H9 (cell line): ENCODE results near the gene HPS3. TPM values are rescaled to one million over a fixed set of nuclear protein-coding genes. Genes with fewer than 3 reads are reported as not detected.

Source experiments
- DNase-seq: peaks from one replicate; pipeline ENCODE4 v3.0.0-alpha.2; 2017
- H2AFZ ChIP-seq: one replicate; pipeline ENCODE4 v1.6.1; 2013; ENCODE audit warnings: mild to moderate bottlenecking, low read length, control low read depth, moderate library complexity
- H2AK5ac ChIP-seq: 2 replicates; pipeline ENCODE4 v1.6.1; 2013; ENCODE audit warnings: low read length, control low read depth, mixed read lengths; ENCODE audit not compliant: insufficient read length
- H2BK120ac ChIP-seq: one replicate; pipeline ENCODE4 v1.6.1; 2013; ENCODE audit warnings: low read depth, mild to moderate bottlenecking, low read length, control low read depth, inconsistent platforms; ENCODE audit not compliant: poor library complexity, severe bottlenecking
- H2BK12ac ChIP-seq: 2 replicates; pipeline ENCODE4 v1.6.1; 2013; ENCODE audit warnings: low read length, control low read depth, mixed read lengths, low read depth; ENCODE audit not compliant: insufficient read length
- H2BK15ac ChIP-seq: 2 replicates; pipeline ENCODE4 v1.6.1; 2013; ENCODE audit warnings: low read depth, low read length, control low read depth
- H2BK20ac ChIP-seq: one replicate; pipeline ENCODE4 v1.6.1; 2013; ENCODE audit warnings: low read depth, mild to moderate bottlenecking, low read length, control low read depth, inconsistent platforms; ENCODE audit not compliant: poor library complexity, severe bottlenecking
- H2BK5ac ChIP-seq: 2 replicates; pipeline ENCODE4 v1.6.1; 2013; ENCODE audit warnings: low read length, control low read depth, mixed read lengths; ENCODE audit not compliant: insufficient read length
- H3K14ac ChIP-seq: 2 replicates; pipeline ENCODE4 v1.6.1; 2013; ENCODE audit warnings: low read length, control low read depth; ENCODE audit not compliant: insufficient read depth
- H3K18ac ChIP-seq: 2 replicates; pipeline ENCODE4 v1.6.1; 2013; ENCODE audit warnings: low read depth, mild to moderate bottlenecking, mixed read lengths, low read length, control low read depth; ENCODE audit not compliant: insufficient read length
- H3K23ac ChIP-seq: 2 replicates; pipeline ENCODE4 v1.6.1; 2013; ENCODE audit warnings: low read length, control low read depth, mixed read lengths, low read depth; ENCODE audit not compliant: insufficient read length
- H3K23me2 ChIP-seq: 2 replicates; pipeline ENCODE4 v1.6.1; 2013; ENCODE audit warnings: low read depth, mild to moderate bottlenecking, mixed read lengths, low read length, control low read depth; ENCODE audit not compliant: insufficient read length, poor library complexity, severe bottlenecking
- H3K27ac ChIP-seq: 2 replicates; pipeline ENCODE4 v1.5.1; 2013; ENCODE audit warnings: low read length, control low read depth, mixed read lengths, low read depth; ENCODE audit not compliant: insufficient read length
- H3K27me3 ChIP-seq: 2 replicates; pipeline ENCODE4 v1.6.1; 2013; ENCODE audit warnings: low read length, control low read depth, inconsistent platforms; ENCODE audit not compliant: insufficient read depth
- H3K4ac ChIP-seq: 2 replicates; pipeline ENCODE4 v1.6.1; 2013; ENCODE audit warnings: low read depth, mild to moderate bottlenecking, control low read depth, inconsistent platforms, low read length, moderate library complexity
- H3K4me1 ChIP-seq: 2 replicates; pipeline ENCODE4 v1.6.1; 2013; ENCODE audit warnings: low read length, control low read depth, inconsistent platforms; ENCODE audit not compliant: insufficient read depth
- H3K4me2 ChIP-seq: 2 replicates; pipeline ENCODE4 v1.6.1; 2013; ENCODE audit warnings: low read length, control low read depth, mixed read lengths; ENCODE audit not compliant: insufficient read length, insufficient read depth
- H3K56ac ChIP-seq: 2 replicates; pipeline ENCODE4 v1.6.1; 2013; ENCODE audit warnings: low read depth, mild to moderate bottlenecking, mixed read lengths, low read length, control low read depth; ENCODE audit not compliant: insufficient read length
- H3K79me1 ChIP-seq: 2 replicates; pipeline ENCODE4 v1.6.1; 2013; ENCODE audit warnings: low read depth, mild to moderate bottlenecking, moderate library complexity, low read length, control low read depth, inconsistent platforms; ENCODE audit not compliant: insufficient read depth, poor library complexity, severe bottlenecking
- H3K79me2 ChIP-seq: 2 replicates; pipeline ENCODE4 v1.6.1; 2013; ENCODE audit warnings: low read length, control low read depth, inconsistent platforms; ENCODE audit not compliant: insufficient read depth
- H3K9ac ChIP-seq: 2 replicates; pipeline ENCODE4 v1.6.1; 2013; ENCODE audit warnings: low read length, control low read depth, mixed read lengths; ENCODE audit not compliant: insufficient read length; ENCODE audit errors: extremely low read depth
- H3K9me3 ChIP-seq: one replicate; pipeline ENCODE4 v1.6.1; 2013; ENCODE audit warnings: low read depth, low read length, inconsistent platforms; ENCODE audit not compliant: control insufficient read depth
- H3T11ph ChIP-seq: one replicate; pipeline ENCODE4 v1.6.1; 2013; ENCODE audit warnings: mild to moderate bottlenecking, low read length, control low read depth, inconsistent platforms
- H4K20me1 ChIP-seq: one replicate; pipeline ENCODE4 v1.6.1; 2013; ENCODE audit not compliant: control insufficient read depth, insufficient read length, insufficient read depth
- H4K5ac ChIP-seq: 2 replicates; pipeline ENCODE4 v1.6.1; 2013; ENCODE audit warnings: low read depth, mild to moderate bottlenecking, mixed read lengths, low read length, control low read depth; ENCODE audit not compliant: insufficient read length
- H4K8ac ChIP-seq: replicated peaks from 2 replicates; pipeline ENCODE4 v1.6.1; 2013; ENCODE audit warnings: low read length, control low read depth, mixed read lengths, low read depth; ENCODE audit not compliant: insufficient read length
- H4K91ac ChIP-seq: 2 replicates; pipeline ENCODE4 v1.6.1; 2013; ENCODE audit warnings: low read depth, mild to moderate bottlenecking, moderate library complexity, mixed read lengths, low read length, control low read depth; ENCODE audit not compliant: insufficient read length
- H3K27ac Mint-ChIP-seq, 3 experiments: 2 replicates in 2 of 3; 3 replicates in 1 of 3; pipeline ENCODE4 v1.8.0; 2020 to 2021; ENCODE audit warnings: mixed read lengths in 3 of 3, mild to moderate bottlenecking in 1 of 3, moderate library complexity in 1 of 3
- H3K27me3 Mint-ChIP-seq: 2 replicates; pipeline ENCODE4 v1.8.0; 2021; ENCODE audit warnings: low read depth, mild to moderate bottlenecking, moderate library complexity, mixed read lengths
- H3K36me3 Mint-ChIP-seq, 3 experiments: 2 replicates in 2 of 3; 3 replicates in 1 of 3; pipeline ENCODE4 v1.8.0; 2020 to 2021; ENCODE audit warnings: low read depth in 3 of 3, mixed read lengths in 3 of 3; ENCODE audit not compliant: insufficient read depth in 1 of 3
- H3K4me1 Mint-ChIP-seq, 2 experiments: 2 replicates each; pipeline ENCODE4 v1.8.0; 2020; ENCODE audit warnings: mixed read lengths in 2 of 2
- H3K4me3 Mint-ChIP-seq, 2 experiments: 2 replicates in 1 of 2; 3 replicates in 1 of 2; pipeline ENCODE4 v1.8.0; 2020 to 2021; ENCODE audit warnings: mild to moderate bottlenecking in 2 of 2, mixed read lengths in 2 of 2, moderate library complexity in 1 of 2
- H3K9me3 Mint-ChIP-seq, 2 experiments: 2 replicates in 1 of 2; 3 replicates in 1 of 2; pipeline ENCODE4 v1.8.0; 2020; ENCODE audit warnings: mild to moderate bottlenecking in 2 of 2, mixed read lengths in 2 of 2, moderate library complexity in 1 of 2
- WGBS: extraction: QIAGEN DNeasy Blood & Tissue Kit; methylation state at CpG from one replicate; pipeline ENCODE4 v1.1.7; 2013; ENCODE audit warnings: missing lambda C conversion rate, low lambda C conversion rate, mixed read lengths; ENCODE audit not compliant: insufficient read length; ENCODE audit errors: extremely low coverage; 5-methylcytosine and 5-hydroxymethylcytosine counted together
- long read RNA-seq: library from polyadenylated mRNA; unstranded; transcript quantifications from one replicate; pipeline ENCODE4 v2.0.0, GENCODE V29; 2020
- total RNA-seq: library from RNA; stranded (reverse); gene quantifications from 2 replicates; pipeline ENCODE4 v1.2.1, GENCODE V29; 2021
- TF ChIP-seq, protein P1 (sequence below): fragments of 200-600 bp; sonication (generic); conservative IDR thresholded peaks from 3 replicates; pipeline ENCODE4 v1.8.0; 2021; ENCODE audit warnings: antibody characterized with exemption, mild to moderate bottlenecking

Gene HPS3, protein sequence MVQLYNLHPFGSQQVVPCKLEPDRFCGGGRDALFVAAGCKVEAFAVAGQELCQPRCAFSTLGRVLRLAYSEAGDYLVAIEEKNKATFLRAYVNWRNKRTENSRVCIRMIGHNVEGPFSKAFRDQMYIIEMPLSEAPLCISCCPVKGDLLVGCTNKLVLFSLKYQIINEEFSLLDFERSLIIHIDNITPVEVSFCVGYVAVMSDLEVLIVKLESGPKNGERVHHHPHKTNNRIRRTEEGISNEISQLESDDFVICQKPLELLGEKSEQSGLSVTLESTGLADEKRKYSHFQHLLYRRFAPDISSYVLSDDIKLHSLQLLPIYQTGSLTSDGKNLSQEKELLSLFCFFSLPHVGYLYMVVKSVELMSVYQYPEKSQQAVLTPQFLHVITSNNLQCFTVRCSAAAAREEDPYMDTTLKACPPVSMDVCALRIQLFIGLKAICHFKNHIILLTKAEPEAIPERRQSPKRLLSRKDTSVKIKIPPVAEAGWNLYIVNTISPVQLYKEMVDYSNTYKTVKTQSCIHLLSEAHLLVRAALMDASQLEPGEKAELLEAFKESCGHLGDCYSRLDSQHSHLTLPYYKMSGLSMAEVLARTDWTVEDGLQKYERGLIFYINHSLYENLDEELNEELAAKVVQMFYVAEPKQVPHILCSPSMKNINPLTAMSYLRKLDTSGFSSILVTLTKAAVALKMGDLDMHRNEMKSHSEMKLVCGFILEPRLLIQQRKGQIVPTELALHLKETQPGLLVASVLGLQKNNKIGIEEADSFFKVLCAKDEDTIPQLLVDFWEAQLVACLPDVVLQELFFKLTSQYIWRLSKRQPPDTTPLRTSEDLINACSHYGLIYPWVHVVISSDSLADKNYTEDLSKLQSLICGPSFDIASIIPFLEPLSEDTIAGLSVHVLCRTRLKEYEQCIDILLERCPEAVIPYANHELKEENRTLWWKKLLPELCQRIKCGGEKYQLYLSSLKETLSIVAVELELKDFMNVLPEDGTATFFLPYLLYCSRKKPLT
- 45.6 and 46.5 TPM in 2 replicates for total RNA-seq
- long read RNA-seq, full-length matches to known transcripts, result 324 of 439 reads
- long read RNA-seq, partial matches to known transcripts, result 45 of 439 reads
- long read RNA-seq, other reads (novel, unspliced or antisense), result 70 of 439 reads

DNA sequence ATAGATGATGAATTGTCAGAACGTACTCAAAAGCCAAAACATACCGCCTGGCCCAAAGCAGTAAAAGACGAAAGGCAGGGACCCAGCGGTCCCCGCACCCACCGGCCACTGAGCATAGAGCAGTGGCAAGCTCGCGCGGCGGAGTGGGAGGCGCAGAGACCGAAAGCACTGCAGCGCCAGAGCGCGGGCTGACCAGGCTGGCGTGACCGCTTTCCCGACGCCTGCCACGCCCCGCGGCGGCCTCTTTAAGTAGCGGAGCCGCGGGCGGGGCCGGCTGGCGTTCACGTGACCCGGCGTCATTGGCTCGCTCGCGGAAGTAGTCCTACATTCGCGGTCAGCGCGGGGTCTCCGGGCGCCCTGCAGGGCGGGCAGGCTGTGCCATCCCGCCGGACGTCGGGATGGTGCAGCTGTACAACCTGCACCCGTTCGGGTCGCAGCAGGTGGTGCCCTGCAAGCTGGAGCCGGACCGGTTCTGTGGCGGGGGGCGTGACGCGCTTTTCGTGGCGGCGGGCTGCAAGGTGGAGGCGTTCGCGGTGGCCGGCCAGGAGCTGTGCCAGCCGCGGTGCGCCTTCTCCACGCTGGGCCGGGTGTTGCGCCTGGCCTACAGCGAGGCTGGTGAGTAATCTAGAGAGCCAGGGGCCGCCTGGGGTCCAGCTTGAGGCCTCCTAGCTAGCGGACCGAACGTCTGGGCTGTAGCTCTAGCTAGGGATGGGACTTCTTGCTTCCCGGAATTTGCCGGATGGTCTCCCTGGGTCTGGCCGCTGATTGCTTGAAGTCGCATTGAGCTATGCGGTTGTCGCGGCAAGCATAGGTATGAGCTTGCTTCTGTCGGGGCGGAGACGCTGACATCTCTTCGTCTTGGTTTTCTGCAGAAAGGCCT lies at the start of gene HPS3:
Gene HPS3, plus strand, starts transcription at position 313 of the 880 bp plus-strand sequence. Its CDS starts 86 bp downstream, at position 399.
- Histone ChIP-seq H3T11ph (no peak within 1 kb of the TSS), H3K4me1 (peaks cover 3% of the 10 kb centered on the region; the same call in 1 of the 2 replicates), H4K8ac (no peak within 1 kb of the TSS), H2BK120ac (no peak within 1 kb of the TSS), H3K4ac (no peak within 1 kb of the TSS), H3K4me2 (peak within 1 kb of the TSS; percentile 50), H3K27ac (no peak within 1 kb of the TSS), H3K79me2 (peaks cover 2% of the 10 kb centered on the region; the same call in 1 of the 2 replicates), H3K27me3 (no peaks in the 10 kb centered on the region), H3K23me2 (no peaks in the 10 kb centered on the region), H3K18ac (peak within 1 kb of the TSS; percentile 80), H3K14ac (peak within 1 kb of the TSS; percentile 72), H2BK20ac (no peak within 1 kb of the TSS), H3K56ac (no peak within 1 kb of the TSS), H2BK12ac (no peak within 1 kb of the TSS), H2AK5ac (no peak within 1 kb of the TSS), H4K20me1 (no peaks in the 10 kb centered on the region), H3K23ac (no peak within 1 kb of the TSS), H3K9ac (peak within 1 kb of the TSS; percentile 66), H4K5ac (no peak within 1 kb of the TSS), H2BK15ac (no peak within 1 kb of the TSS), H2BK5ac (no peak within 1 kb of the TSS), H3K79me1 (peaks cover 4% of the 10 kb centered on the region), H4K91ac (no peak within 1 kb of the TSS), H3K9me3 (no peaks in the 10 kb centered on the region), H2AFZ (no peak within 1 kb of the TSS)
- Mint-ChIP-seq H3K4me3 (peak within 1 kb of the TSS; percentile 88), H3K9me3 (peaks cover 0 to 6% of the 10 kb centered on the region in 2 experiments; a peak in 2 of 5 replicates), H3K4me1 (peaks cover 41% of the 10 kb centered on the region in 2 experiments), H3K27me3 (peaks cover 6% of the 10 kb centered on the region; the same call in 1 of the 2 replicates), H3K36me3 (peaks cover 1 to 29% (median 7%) of the 10 kb centered on the region in 3 experiments; a peak in 5 of 7 replicates), H3K27ac (peak within 1 kb of the TSS; percentile 72 to 94 (median 73); a peak in 6 of 7 replicates)
- peak; percentile 90 for DNase-seq
- WGBS, result no CpG with 5 or more reads among the region's 84 CpGs
- TF ChIP-seq, protein P1, sequence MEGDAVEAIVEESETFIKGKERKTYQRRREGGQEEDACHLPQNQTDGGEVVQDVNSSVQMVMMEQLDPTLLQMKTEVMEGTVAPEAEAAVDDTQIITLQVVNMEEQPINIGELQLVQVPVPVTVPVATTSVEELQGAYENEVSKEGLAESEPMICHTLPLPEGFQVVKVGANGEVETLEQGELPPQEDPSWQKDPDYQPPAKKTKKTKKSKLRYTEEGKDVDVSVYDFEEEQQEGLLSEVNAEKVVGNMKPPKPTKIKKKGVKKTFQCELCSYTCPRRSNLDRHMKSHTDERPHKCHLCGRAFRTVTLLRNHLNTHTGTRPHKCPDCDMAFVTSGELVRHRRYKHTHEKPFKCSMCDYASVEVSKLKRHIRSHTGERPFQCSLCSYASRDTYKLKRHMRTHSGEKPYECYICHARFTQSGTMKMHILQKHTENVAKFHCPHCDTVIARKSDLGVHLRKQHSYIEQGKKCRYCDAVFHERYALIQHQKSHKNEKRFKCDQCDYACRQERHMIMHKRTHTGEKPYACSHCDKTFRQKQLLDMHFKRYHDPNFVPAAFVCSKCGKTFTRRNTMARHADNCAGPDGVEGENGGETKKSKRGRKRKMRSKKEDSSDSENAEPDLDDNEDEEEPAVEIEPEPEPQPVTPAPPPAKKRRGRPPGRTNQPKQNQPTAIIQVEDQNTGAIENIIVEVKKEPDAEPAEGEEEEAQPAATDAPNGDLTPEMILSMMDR, result no peak
